H1 (cell line): ENCODE measurements around the gene FGF14. TPM values are rescaled to one million over a fixed set of nuclear protein-coding genes. Genes with fewer than 3 reads are reported as not detected.

Source experiments
- CTCF ChIA-PET: fragments of 300-600 bp; sonication (Branson Sonifier 250); formaldehyde crosslinking; loops from one replicate; lab custom pipeline; 2021; ENCODE audit not compliant: partially characterized antibody; lab: Charles Lee
- POLR2A ChIA-PET: fragments of 300-600 bp; sonication (Branson Sonifier 250); formaldehyde crosslinking; loops from one replicate; lab custom pipeline; 2021; ENCODE audit warnings: inconsistent platforms; ENCODE audit not compliant: partially characterized antibody; lab: Charles Lee
- DNase-seq, 2 experiments: peaks; one replicate each; pipeline versions ENCODE4 v3.0.0 to v3.0.0-alpha.2; 2010 to 2022; ENCODE audit warnings: low spot score in 2 of 2, low read depth in 1 of 2, mixed read lengths in 1 of 2
- FAIRE-seq: peaks from 2 replicates; lab custom pipeline; 2011; peaks lifted over from hg19 to GRCh38; lab: Jason Lieb, UNC
- H2AFZ ChIP-seq: 2 replicates; pipeline ENCODE4 v1.8.1; 2012; ENCODE audit warnings: low read length, inconsistent platforms
- H2AK5ac ChIP-seq: 2 replicates; pipeline ENCODE4 v1.6.1; 2013; ENCODE audit warnings: low read depth, low read length
- H2BK120ac ChIP-seq: replicated peaks from 2 replicates; pipeline ENCODE3; 2013; ENCODE audit warnings: low read depth, low read length, inconsistent platforms
- H2BK12ac ChIP-seq: 2 replicates; pipeline ENCODE4 v1.6.1; 2013; ENCODE audit warnings: low read depth, low read length
- H2BK15ac ChIP-seq: 2 replicates; pipeline ENCODE4 v1.6.1; 2013; ENCODE audit warnings: low read length
- H2BK20ac ChIP-seq: 2 replicates; pipeline ENCODE4 v1.6.1; 2013; ENCODE audit warnings: low read length
- H2BK5ac ChIP-seq: 2 replicates; pipeline ENCODE4 v1.6.1; 2013; ENCODE audit warnings: low read depth, low read length
- H3K14ac ChIP-seq: 2 replicates; pipeline ENCODE4 v1.6.1; 2013; ENCODE audit warnings: inconsistent platforms; ENCODE audit not compliant: insufficient read length
- H3K18ac ChIP-seq: 2 replicates; pipeline ENCODE4 v1.6.1; 2013; ENCODE audit warnings: low read length; ENCODE audit errors: extremely low read depth
- H3K23ac ChIP-seq: 2 replicates; pipeline ENCODE4 v1.6.1; 2013; ENCODE audit warnings: inconsistent platforms; ENCODE audit not compliant: insufficient read length
- H3K23me2 ChIP-seq: 2 replicates; pipeline ENCODE4 v1.6.1; 2013; ENCODE audit warnings: low read depth, low read length
- H3K27ac ChIP-seq: 2 replicates; pipeline ENCODE4 v1.6.1; 2011; ENCODE audit warnings: low read depth, low read length, inconsistent platforms
- H3K27me3 ChIP-seq, 4 experiments: replicated peaks in 1 of 4; 1 replicate in 1 of 4; 2 replicates in 3 of 4; pipeline versions ENCODE4 v1.6.1 to v1.8.1; 2011 to 2013; ENCODE audit warnings: low read length in 3 of 4, mild to moderate bottlenecking in 3 of 4, inconsistent platforms in 2 of 4, mixed read lengths in 2 of 4, moderate library complexity in 1 of 4; ENCODE audit not compliant: control insufficient read depth in 3 of 4, insufficient read depth in 3 of 4; ENCODE audit errors: extremely low read depth in 1 of 4
- H3K36me3 ChIP-seq, 4 experiments: 2 replicates each; pipeline versions ENCODE4 v1.6.1 to v1.8.1; 2011 to 2013; ENCODE audit warnings: mild to moderate bottlenecking in 4 of 4, low read length in 3 of 4, moderate library complexity in 2 of 4, control low read depth in 1 of 4, inconsistent platforms in 1 of 4; ENCODE audit not compliant: insufficient read depth in 4 of 4, control insufficient read depth in 2 of 4
- H3K4ac ChIP-seq: replicated peaks from 2 replicates; pipeline ENCODE3; 2013; ENCODE audit warnings: low read length, low read depth, mixed read lengths, inconsistent platforms; ENCODE audit not compliant: insufficient read length
- H3K4me1 ChIP-seq, 4 experiments: replicated peaks in 1 of 4; 1 replicate in 1 of 4; 2 replicates in 3 of 4; pipeline versions ENCODE4 v1.6.1 to v1.8.1; 2011 to 2013; ENCODE audit warnings: low read length in 3 of 4, inconsistent platforms in 2 of 4, mixed read lengths in 1 of 4; ENCODE audit not compliant: insufficient read depth in 4 of 4, control insufficient read depth in 3 of 4
- H3K4me2 ChIP-seq, 2 experiments: 2 replicates each; pipeline versions ENCODE4 v1.6.1 to v1.8.1; 2011 to 2013; ENCODE audit warnings: low read depth in 2 of 2, low read length in 2 of 2, control low read depth in 1 of 2, inconsistent platforms in 1 of 2, mild to moderate bottlenecking in 1 of 2; ENCODE audit not compliant: insufficient read depth in 1 of 2
- H3K4me3 ChIP-seq, 4 experiments: fragments of 200-600, 300-600 bp in 1 of 4; sonication (generic), shearing (Covaris generic), sonication (Bioruptor Twin) in 1 of 4; 2 replicates each; pipeline versions ENCODE4 v1.5.1 to v1.8.1; 2011 to 2016; ENCODE audit warnings: low read length in 4 of 4, low read depth in 3 of 4, control low read depth in 2 of 4, inconsistent platforms in 2 of 4, mild to moderate bottlenecking in 2 of 4, mixed read lengths in 1 of 4, moderate library complexity in 1 of 4; ENCODE audit not compliant: insufficient read depth in 2 of 4; ENCODE audit errors: extremely low read depth in 1 of 4
- H3K56ac ChIP-seq: replicated peaks from 2 replicates; pipeline ENCODE3; 2013; ENCODE audit warnings: low read depth, mild to moderate bottlenecking, mixed read lengths, low read length, inconsistent platforms; ENCODE audit not compliant: insufficient read length
- H3K79me1 ChIP-seq: 2 replicates; pipeline ENCODE4 v1.6.1; 2013; ENCODE audit warnings: low read depth, low read length, control low read depth
- H3K79me2 ChIP-seq, 2 experiments: 2 replicates each; pipeline versions ENCODE4 v1.6.1 to v1.8.1; 2012 to 2013; ENCODE audit warnings: low read length in 2 of 2, mild to moderate bottlenecking in 2 of 2, inconsistent platforms in 1 of 2; ENCODE audit not compliant: insufficient read depth in 2 of 2, control insufficient read depth in 1 of 2
- H3K9ac ChIP-seq, 4 experiments: replicated peaks in 1 of 4; 1 replicate in 1 of 4; 2 replicates in 3 of 4; pipeline versions ENCODE4 v1.6.1 to v1.8.1; 2011 to 2013; ENCODE audit warnings: low read depth in 3 of 4, low read length in 3 of 4, control low read depth in 2 of 4, mild to moderate bottlenecking in 2 of 4, moderate library complexity in 2 of 4, inconsistent platforms in 1 of 4; ENCODE audit errors: extremely low read depth in 1 of 4
- H3K9me3 ChIP-seq, 2 experiments: 2 replicates each; pipeline versions ENCODE4 v1.6.1 to v1.8.1; 2012 to 2013; ENCODE audit warnings: mild to moderate bottlenecking in 2 of 2, moderate library complexity in 2 of 2, control low read depth in 1 of 2, inconsistent platforms in 1 of 2, low read depth in 1 of 2, low read length in 1 of 2, mixed read lengths in 1 of 2; ENCODE audit not compliant: insufficient read depth in 2 of 2
- H4K20me1 ChIP-seq, 2 experiments: replicated peaks in 1 of 2; 2 replicates each; pipeline versions ENCODE3 to v1.8.1; 2011 to 2013; ENCODE audit warnings: inconsistent platforms in 2 of 2, low read length in 2 of 2, mild to moderate bottlenecking in 1 of 2; ENCODE audit not compliant: insufficient read depth in 2 of 2, control insufficient read depth in 1 of 2
- H4K5ac ChIP-seq: 2 replicates; pipeline ENCODE4 v1.6.1; 2013; ENCODE audit warnings: low read length, low read depth, mixed read lengths, inconsistent platforms; ENCODE audit not compliant: insufficient read length
- H4K8ac ChIP-seq: 2 replicates; pipeline ENCODE4 v1.8.0; 2013; ENCODE audit warnings: mild to moderate bottlenecking, moderate library complexity, low read length, inconsistent platforms; ENCODE audit not compliant: insufficient read depth; ENCODE audit errors: extremely low read depth
- H4K91ac ChIP-seq: replicated peaks from 2 replicates; pipeline ENCODE3; 2013; ENCODE audit warnings: low read length, mixed read lengths, inconsistent platforms; ENCODE audit not compliant: insufficient read length
- CBX8 ChIP-seq: fragments of 300-800, 300-1000 bp; sonication (generic); IDR thresholded peaks from 2 replicates; pipeline ENCODE4 v1.7.1; 2016; ENCODE audit warnings: low read depth, low read length, borderline replicate concordance
- HDAC6 ChIP-seq: IDR thresholded peaks from one replicate; pipeline ENCODE4 v1.7.1; 2012; ENCODE audit warnings: low read depth, mild to moderate bottlenecking, inconsistent platforms, low read length, moderate library complexity
- KDM5A ChIP-seq: fragments of 200-600 bp; IDR thresholded peaks from 2 replicates; pipeline ENCODE4 v1.7.1; 2012; ENCODE audit warnings: mild to moderate bottlenecking, low read length, inconsistent platforms, mixed read lengths
- POU5F1 ChIP-seq: IDR thresholded peaks from 2 replicates; pipeline ENCODE4 v1.6.1; 2011; ENCODE audit warnings: low read depth, mild to moderate bottlenecking, low read length, moderate library complexity
- RFX5 ChIP-seq: IDR thresholded peaks from 2 replicates; pipeline ENCODE4 v1.6.1; 2011; ENCODE audit warnings: low read depth, low read length, improper control_type of control experiment, borderline replicate concordance
- SIN3A ChIP-seq, 2 experiments: IDR thresholded peaks in 1 of 2; conservative IDR thresholded peaks in 1 of 2; 2 replicates each; pipeline ENCODE4 v1.6.1; 2011 to 2012; ENCODE audit warnings: low read length in 2 of 2, improper control_type of control experiment in 1 of 2, low read depth in 1 of 2, mild to moderate bottlenecking in 1 of 2
- SIX5 ChIP-seq: IDR thresholded peaks from 2 replicates; pipeline ENCODE4 v1.6.1; 2011; ENCODE audit warnings: mild to moderate bottlenecking, low read depth, low read length
- polyA plus RNA-seq, 7 experiments: library from polyadenylated mRNA; depleted of rRNA in 3 of 7; stranded (reverse) in 5 of 7; unstranded in 2 of 7; fragments of >200 nt in 5 of 7; fragments of 200-250 nt in 2 of 7; gene quantifications; 1 replicate in 5 of 7; 2 replicates in 1 of 7; 4 replicates in 1 of 7; pipeline versions ENCODE4 v1.2.1 to v1.2.3, GENCODE V29; 2011 to 2013; ENCODE audit warnings: missing spikeins in 2 of 7, mixed read lengths in 2 of 7
- total RNA-seq: library from RNA; stranded (reverse); fragmentation: NEBNext Ultra II Directional; extraction: Animal tissue kit (Norgen Biotek cat#: 25700); gene quantifications from 2 replicates; pipeline ENCODE4 v1.2.1, GENCODE V29; 2021
- TF ChIP-seq, protein P1 (sequence below): IDR thresholded peaks from 2 replicates; pipeline ENCODE4 v1.6.1; 2012; ENCODE audit warnings: inconsistent platforms

Gene FGF14
- total and polyA plus RNA-seq, 2 of the 8 experiments (the other 6 are each of a cell fraction or from before 2014, with no cell fraction given) = 0.05 to 0.58 TPM

DNA sequence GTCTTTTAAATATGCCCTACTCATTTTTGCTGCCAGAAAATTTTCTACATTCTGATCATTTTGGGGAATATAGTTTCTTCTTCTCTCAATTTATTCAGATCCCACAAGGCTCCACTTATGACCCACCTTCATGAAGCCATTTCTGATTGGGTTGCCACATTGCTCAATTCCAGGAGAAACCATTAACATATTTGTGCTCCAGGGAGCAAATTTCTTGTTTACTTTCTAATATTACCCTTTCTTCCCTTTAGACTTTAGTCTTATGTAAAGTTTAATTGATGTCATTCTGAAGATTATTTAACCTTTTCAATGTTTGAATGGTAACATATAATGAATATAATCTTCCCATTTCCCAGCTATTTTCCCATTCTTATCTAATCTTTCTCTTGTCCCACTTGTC lies 617.5 kb downstream of the FGF14 start:
- H2AK5ac ChIP-seq = no peak overlapping the region
- H3K4ac ChIP-seq = no peak overlapping the region
- no peak overlapping the region for H3K27ac ChIP-seq
- no peaks in the 10 kb centered on the region for H3K9me3 ChIP-seq
- DNase-seq = no peak
- no peaks in the 10 kb centered on the region; a peak in 1 of 7 replicates for H3K4me1 ChIP-seq
- POLR2A ChIA-PET = no interaction called here
- H4K20me1 ChIP-seq = no peaks in the 10 kb centered on the region
- no peaks in the 10 kb centered on the region for H3K23me2 ChIP-seq
- no peak overlapping the region for H3K18ac ChIP-seq
- H2BK120ac ChIP-seq = no peak overlapping the region
- no peak overlapping the region for H3K4me3 ChIP-seq
- CTCF ChIA-PET = interaction anchor here (0.5 to 4.4 kb wide), 7 partner anchors 129 to 640 kb away, joined by 3 to 44 read pairs (median 6); no protein-coding TSS in a partner anchor
- no peak overlapping the region for H4K91ac ChIP-seq
- no peak for FAIRE-seq
- H2BK5ac ChIP-seq = no peak overlapping the region
- no peaks in the 10 kb centered on the region for H3K27me3 ChIP-seq
- no peak overlapping the region for H2BK12ac ChIP-seq
- no peak overlapping the region for H2BK15ac ChIP-seq
- TF ChIP-seq RFX5 (no peak), KDM5A (no peak), HDAC6 (no peak), SIX5 (no peak), CBX8 (no peak), POU5F1 (no peak), SIN3A (conservative IDR thresholded peaks at IDR 0.05 in 1 of 2, IDR thresholded peaks at IDR 0.05 in 1 of 2; ENCODE audit: low read depth in 1 of 2, low read length in 2 of 2) (no peak)
- TF ChIP-seq, protein P1, sequence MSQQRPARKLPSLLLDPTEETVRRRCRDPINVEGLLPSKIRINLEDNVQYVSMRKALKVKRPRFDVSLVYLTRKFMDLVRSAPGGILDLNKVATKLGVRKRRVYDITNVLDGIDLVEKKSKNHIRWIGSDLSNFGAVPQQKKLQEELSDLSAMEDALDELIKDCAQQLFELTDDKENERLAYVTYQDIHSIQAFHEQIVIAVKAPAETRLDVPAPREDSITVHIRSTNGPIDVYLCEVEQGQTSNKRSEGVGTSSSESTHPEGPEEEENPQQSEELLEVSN = no peak
- no peaks in the 10 kb centered on the region for H3K79me2 ChIP-seq
- no peak overlapping the region for H3K14ac ChIP-seq
- no peak overlapping the region for H3K4me2 ChIP-seq
- no peaks in the 10 kb centered on the region for H3K79me1 ChIP-seq
- no peak overlapping the region for H2BK20ac ChIP-seq
- no peak overlapping the region for H3K9ac ChIP-seq
- no peaks in the 10 kb centered on the region for H3K36me3 ChIP-seq
- no peak overlapping the region for H3K23ac ChIP-seq
- H3K56ac ChIP-seq = no peak overlapping the region
- H4K8ac ChIP-seq = no peak overlapping the region
- H2AFZ ChIP-seq = no peak overlapping the region
- H4K5ac ChIP-seq = no peak overlapping the region
